HG03280 (cell line): ENCODE measurements around the gene SIGLEC8.

Experiments used
- ATAC-seq: cut with Tn5 transposase; IDR thresholded peaks from one replicate; pipeline ENCODE4 v1.9.1; 2021; ENCODE audit warnings: mild to moderate bottlenecking, moderate library complexity; ENCODE audit not compliant: unreplicated experiment

SIGLEC8 gene

GRCh38 chr19:51407511-51408131 is 50.6 kb downstream of the SIGLEC8 start:
- ATAC-seq, result no peak

DNA sequence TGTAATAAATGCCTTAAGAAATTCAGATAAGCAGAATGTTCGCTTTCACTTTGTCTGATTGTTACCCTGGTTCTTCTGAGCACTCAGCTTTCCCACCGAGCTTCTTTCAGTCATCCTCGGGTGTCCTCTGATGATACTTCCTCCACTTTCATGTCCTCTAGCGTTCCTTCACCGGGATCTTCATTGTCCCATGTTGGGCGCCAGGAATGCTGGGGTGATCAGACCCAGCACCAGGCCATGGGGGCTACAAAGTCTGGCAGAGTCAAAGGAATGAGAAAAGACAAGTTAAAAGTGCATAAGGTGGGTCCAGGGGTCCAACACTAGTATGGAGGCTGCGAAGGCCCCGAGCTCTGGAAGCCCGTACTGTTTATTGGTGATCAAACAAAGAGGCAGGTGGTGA is 56.1 kb downstream of the SIGLEC8 start:
- ATAC-seq, result no peak
